IMR-90 (cell line): ENCODE results near the gene CHMP4B. TPM values are rescaled to one million over a fixed set of nuclear protein-coding genes. Genes with fewer than 3 reads are reported as not detected.

Experiments
- CHD1 ChIP-seq: IDR thresholded peaks from 2 replicates; pipeline ENCODE4 v1.6.1; 2012; ENCODE audit warnings: low read depth, low read length, improper control_type of control experiment
- MAFK ChIP-seq: IDR thresholded peaks from 2 replicates; pipeline ENCODE4 v1.6.1; 2012; ENCODE audit warnings: low read depth, low read length, improper control_type of control experiment
- MAZ ChIP-seq: IDR thresholded peaks from 2 replicates; pipeline ENCODE4 v1.6.1; 2012; ENCODE audit warnings: low read depth, mild to moderate bottlenecking, low read length, improper control_type of control experiment, moderate library complexity, borderline replicate concordance
- NFE2L2 ChIP-seq: fragments of 150-350 bp; IDR thresholded peaks from 2 replicates; pipeline ENCODE4 v1.6.1; 2016; ENCODE audit warnings: low read depth, mild to moderate bottlenecking, low read length
- POLR2A ChIP-seq: IDR thresholded peaks from 2 replicates; pipeline ENCODE4 v1.6.1; 2012; ENCODE audit warnings: mild to moderate bottlenecking, low read depth, low read length
- RAD21 ChIP-seq: IDR thresholded peaks from 2 replicates; pipeline ENCODE4 v1.6.1; 2012; ENCODE audit warnings: low read length, improper control_type of control experiment
- SMC3 ChIP-seq: fragments of 150-350 bp; IDR thresholded peaks from 2 replicates; pipeline ENCODE4 v1.6.1; 2016; ENCODE audit warnings: low read depth, mild to moderate bottlenecking, antibody characterized with exemption, low read length, moderate library complexity
- USF2 ChIP-seq: fragments of 150-350 bp; IDR thresholded peaks from 2 replicates; pipeline ENCODE4 v1.6.1; 2017; ENCODE audit warnings: mild to moderate bottlenecking, antibody characterized with exemption, low read length, low read depth
- polyA plus RNA-seq, 3 experiments: library from polyadenylated mRNA; depleted of rRNA; stranded (reverse); fragments of >200 nt; gene quantifications; 2 replicates each; pipeline ENCODE4 v1.2.3, GENCODE V29; 2012; ENCODE audit warnings: low replicate concordance in 1 of 3
- total RNA-seq: library from RNA; depleted of rRNA; stranded (reverse); fragments of >200 nt; gene quantifications from 2 replicates; pipeline ENCODE4 v1.2.3, GENCODE V29; 2012

CHMP4B gene
- total and polyA plus RNA-seq, 2 of the 4 experiments (the other 2 are of a cell fraction) = 30.3 to 94.8 TPM

GRCh38 chr20:33812908-33813462 lies 1.8 kb downstream of the CHMP4B start (continued):
- TF ChIP-seq MAZ (no peak), MAFK (no peak), NFE2L2 (no peak), RAD21 (no peak), USF2 (no peak), CHD1 (no peak), SMC3 (no peak), POLR2A (no peak)
